Kidney epithelial cell (primary cell): ENCODE measurements around the gene ZNF106. TPM values are rescaled to one million over a fixed set of nuclear protein-coding genes. Genes with fewer than 3 reads are reported as not detected.

Experiments
- DNase-seq: peaks from one replicate; pipeline ENCODE4 v3.0.0-alpha.2; 2010; ENCODE audit warnings: low read depth
- H3K27me3 ChIP-seq: 2 replicates; pipeline ENCODE4 v1.6.0; 2011; ENCODE audit warnings: low read length; ENCODE audit not compliant: control insufficient read depth, insufficient read depth
- H3K36me3 ChIP-seq: 2 replicates; pipeline ENCODE4 v1.5.1; 2011; ENCODE audit warnings: low read length; ENCODE audit not compliant: control insufficient read depth, insufficient read depth
- H3K4me3 ChIP-seq: 2 replicates; pipeline ENCODE4 v1.5.1; 2011; ENCODE audit warnings: low read depth, mild to moderate bottlenecking, control low read depth, low read length
- CTCF ChIP-seq: IDR thresholded peaks from 2 replicates; pipeline ENCODE4 v1.5.1; 2011; ENCODE audit warnings: mild to moderate bottlenecking, moderate library complexity, low read length, control low read depth, inconsistent platforms; ENCODE audit not compliant: insufficient read depth, poor library complexity, severe bottlenecking
- total RNA-seq: library from RNA; depleted of rRNA; stranded (reverse); fragments of >200 nt; gene quantifications from 2 replicates; pipeline ENCODE4 v1.2.3, GENCODE V29; 2015

The ZNF106 gene
- total RNA-seq, 1 donor from 2014 or later, result 32.5 TPM

DNA sequence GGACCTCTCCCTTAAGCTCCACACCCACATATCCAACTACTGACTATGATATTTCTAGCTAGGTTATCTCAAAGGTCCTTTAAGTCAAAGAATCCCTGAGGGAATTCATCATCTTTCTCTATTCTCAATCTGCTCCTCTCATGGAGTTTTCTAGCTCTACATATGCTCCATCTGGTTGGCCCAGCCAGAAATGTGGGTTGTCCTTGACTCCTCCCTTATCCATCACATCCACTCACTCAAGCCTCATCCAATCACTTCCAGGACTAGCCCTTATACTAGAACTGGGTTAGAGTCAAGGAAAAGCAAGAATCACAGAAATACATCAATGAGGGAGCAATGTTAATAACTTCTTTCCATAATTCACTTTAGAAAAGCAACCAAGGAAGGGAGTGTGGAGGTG lies 45.4 kb downstream of the ZNF106 start:
- Histone ChIP-seq H3K27me3 (no peaks in the 10 kb centered on the region), H3K4me3 (no peak overlapping the region), H3K36me3 (peaks cover 3% of the 10 kb centered on the region)
- no peak for TF ChIP-seq CTCF
- DNase-seq, result no peak

GRCh38 chr15:42444415-42445063 lies 46.4 kb downstream of the ZNF106 start:
- H3K27me3 ChIP-seq, result no peaks in the 10 kb centered on the region
- no peak for DNase-seq
- H3K36me3 ChIP-seq, result no peaks in the 10 kb centered on the region
- no peak overlapping the region for H3K4me3 ChIP-seq
- no peak for TF ChIP-seq CTCF

- no peak for TF ChIP-seq CTCF
- H3K36me3 ChIP-seq, result peaks cover 2% of the 10 kb centered on the region
- no peak overlapping the region for H3K4me3 ChIP-seq
- DNase-seq, result no peak
- H3K27me3 ChIP-seq, result no peaks in the 10 kb centered on the region
These were observed 63.3 kb downstream of the ZNF106 start for GRCh38 chr15:42427429-42428223.

DNA sequence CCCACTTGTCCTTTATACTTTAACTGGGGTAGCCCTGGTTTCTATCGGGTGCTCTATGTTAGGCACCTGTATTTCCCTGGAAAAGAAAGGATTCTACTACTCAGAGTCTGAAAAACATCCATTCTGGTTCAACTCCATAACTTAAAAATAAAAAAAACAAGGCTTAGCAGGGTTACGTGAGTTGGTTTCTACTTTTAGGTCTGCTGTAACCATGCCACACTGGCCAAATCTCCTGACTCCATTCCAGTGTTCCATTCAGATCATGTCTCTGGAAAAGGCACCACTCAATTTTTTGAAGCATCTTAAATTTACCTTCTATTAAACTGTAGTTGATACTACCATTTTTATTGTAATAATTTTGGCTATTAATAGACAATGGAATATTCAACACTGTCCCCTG lies 69.6 kb downstream of the ZNF106 start:
- H3K27me3 ChIP-seq, result no peaks in the 10 kb centered on the region
- no peak for TF ChIP-seq CTCF
- no peak overlapping the region for H3K4me3 ChIP-seq
- DNase-seq, result no peak
- H3K36me3 ChIP-seq, result no peaks in the 10 kb centered on the region

DNA sequence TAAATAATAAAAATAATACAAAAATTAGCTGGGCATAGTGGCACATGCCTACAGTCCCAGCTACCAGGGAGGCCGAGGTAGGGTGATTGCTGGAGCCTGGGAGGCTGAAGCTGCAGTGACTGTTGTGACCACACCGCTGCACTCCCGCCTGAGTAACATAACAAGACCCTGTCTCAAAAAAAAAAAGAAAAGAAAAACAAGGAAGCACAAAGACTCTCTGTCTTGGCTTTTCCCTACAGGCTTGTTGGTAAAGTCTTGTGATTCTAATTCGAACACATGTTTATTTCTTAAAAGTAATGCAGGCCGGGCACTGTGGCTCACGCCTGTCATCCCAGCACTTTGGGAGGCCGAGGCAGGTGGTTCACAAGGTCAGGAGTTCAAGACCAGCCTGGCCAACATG lies 71.6 kb downstream of the ZNF106 start:
- no peak for TF ChIP-seq CTCF
- no peak for DNase-seq
- Histone ChIP-seq H3K36me3 (no peaks in the 10 kb centered on the region), H3K27me3 (no peaks in the 10 kb centered on the region), H3K4me3 (no peak overlapping the region)
